B cell (primary cell): ENCODE measurements around the gene MEN1.

Experiments
- CTCF ChIP-seq: fragments of 200-600 bp; IDR thresholded peaks from one replicate; pipeline ENCODE4 v1.8.0; 2022; ENCODE audit warnings: antibody characterized with exemption, mild to moderate bottlenecking
- EZH2 ChIP-seq: IDR thresholded peaks from 2 replicates; pipeline ENCODE4 v1.6.1; 2012; ENCODE audit warnings: borderline replicate concordance, low read depth, mild to moderate bottlenecking, moderate library complexity, low read length; ENCODE audit not compliant: insufficient read depth, poor library complexity, severe bottlenecking

DNA sequence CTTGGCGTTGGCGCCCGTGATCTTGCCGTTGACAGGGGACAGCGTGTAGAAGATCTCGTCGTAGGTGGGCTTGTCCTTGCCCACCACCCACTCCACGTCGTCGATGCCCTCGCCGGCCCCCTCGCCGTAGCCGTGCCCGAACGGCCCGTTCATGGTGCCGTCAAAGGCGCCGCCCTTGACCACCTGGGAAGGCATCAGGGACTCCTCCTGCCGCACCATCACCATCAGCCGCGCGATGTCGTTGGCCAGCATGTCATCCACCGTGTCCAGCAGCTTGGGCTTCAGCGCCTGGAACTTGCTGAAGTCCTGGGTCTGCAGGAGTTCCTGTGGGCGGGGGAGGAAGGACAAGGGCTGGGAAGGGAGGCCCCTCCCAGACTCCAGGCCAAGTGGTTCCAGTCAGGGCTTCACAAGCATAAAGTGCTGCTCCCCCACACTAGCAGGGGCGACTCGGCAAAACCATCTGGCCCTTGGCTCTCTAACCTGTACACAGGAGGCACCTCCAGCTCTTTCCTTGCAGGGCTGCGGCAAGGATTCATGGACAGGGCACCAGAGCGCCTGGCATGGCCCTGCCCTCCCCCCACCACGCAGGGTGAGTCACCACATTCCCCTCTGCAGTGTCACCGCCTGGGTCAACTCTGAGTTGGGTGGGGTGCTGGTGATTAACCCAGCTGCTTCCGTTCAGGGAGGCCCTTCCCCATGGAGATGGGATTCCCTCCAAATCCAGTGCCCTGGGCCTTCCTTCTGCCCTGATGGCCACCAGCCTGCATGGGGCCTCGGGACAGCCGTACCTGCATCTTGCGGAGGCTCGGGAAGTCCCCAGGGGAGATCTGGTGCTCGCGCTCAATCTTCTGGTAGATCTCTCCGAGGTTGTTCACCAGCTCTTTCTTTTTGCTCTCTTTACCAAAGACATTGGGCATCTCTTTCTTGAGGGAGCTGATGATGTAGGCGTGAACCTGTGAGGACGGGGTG is 44.5 kb upstream of the MEN1 start:
- TF ChIP-seq CTCF (no peak), EZH2 (no peak)
